Dermis microvascular lymphatic vessel endothelial cell (primary cell): ENCODE measurements around the gene GJA9. TPM values are rescaled to one million over a fixed set of nuclear protein-coding genes. Genes with fewer than 3 reads are reported as not detected.
"Not testable (repeated sequence)": the region's sequence is repeated elsewhere in the genome, so short reads cannot be mapped to it uniquely, and the experiment has no call there.

Experiments used
- DNase-seq, 2 donors: peaks; one replicate each; pipeline versions ENCODE4 v3.0.0 to v3.0.0-alpha.2; 2010; ENCODE audit warnings: low read depth in 2 of 2
- total RNA-seq: library from RNA; depleted of rRNA; stranded (reverse); fragments of >200 nt; gene quantifications from 2 replicates; pipeline ENCODE4 v1.2.1, GENCODE V29; 2014

Gene GJA9
- total RNA-seq, 1 donor from 2014 or later, result not detected

- peak; percentile 91 to 96 for DNase-seq
Observed at GRCh38 chr1:38873027-38873969, 8.1 kb downstream of the GJA9 start, which contains the start of gene MYCBP. Gene MYCBP (minus strand): TSS chr1:38873348. CDS start chr1:38873305, 43 bp downstream.

- peak in 1 of 2 donors; percentile 18 for DNase-seq
Observed at GRCh38 chr1:38872401-38873026, 8.9 kb downstream of the GJA9 start.

GRCh38 chr1:38870996-38871395 lies 10.4 kb downstream of the GJA9 start:
- no peak for DNase-seq

- DNase-seq, result no peak
Observed at GRCh38 chr1:38867208-38867607, 14.2 kb downstream of the GJA9 start.

- DNase-seq, result no peak
Observed at GRCh38 chr1:38865112-38865715, 16.2 kb downstream of the GJA9 start.

- DNase-seq, result no peak
Observed at GRCh38 chr1:38860454-38860795, 21.0 kb downstream of the GJA9 start.

- peak; percentile 93 to 99 for DNase-seq
Observed at GRCh38 chr1:38859561-38860453, 21.6 kb downstream of the GJA9 start, which contains the start of gene RRAGC. Gene RRAGC (minus strand): TSS chr1:38859772. CDS start chr1:38859646, 126 bp downstream.

GRCh38 chr1:38858833-38859560 lies 22.4 kb downstream of the GJA9 start:
- peak in 1 of 2 donors; percentile 62 for DNase-seq

- DNase-seq, result no peak
Observed at GRCh38 chr1:38852780-38853179, 28.6 kb downstream of the GJA9 start.

- no peak for DNase-seq
Observed at GRCh38 chr1:38848071-38848470, 33.3 kb downstream of the GJA9 start.

- DNase-seq, result no peak
Observed at GRCh38 chr1:38846210-38846609, 35.2 kb downstream of the GJA9 start.

- not testable (repeated sequence) for DNase-seq
Observed at GRCh38 chr1:38845088-38845487, 36.3 kb downstream of the GJA9 start.

- peak in 1 of 2 donors; percentile 41 for DNase-seq
Observed at GRCh38 chr1:38840281-38840680, 41.1 kb downstream of the GJA9 start.

- DNase-seq, result peak; percentile 81 to 83
Observed at GRCh38 chr1:38839363-38839762, 42.0 kb downstream of the GJA9 start.

- DNase-seq, result not testable (repeated sequence)
Observed at GRCh38 chr1:38836316-38836715, 45.1 kb downstream of the GJA9 start.

- peak; percentile 86 to 89 for DNase-seq
Observed at GRCh38 chr1:38834937-38835827, 46.2 kb downstream of the GJA9 start.

GRCh38 chr1:38834221-38834782 lies 47.1 kb downstream of the GJA9 start:
- DNase-seq, result no peak

GRCh38 chr1:38833146-38833545 lies 48.2 kb downstream of the GJA9 start:
- no peak for DNase-seq

GRCh38 chr1:38832370-38832734 lies 49.0 kb downstream of the GJA9 start:
- DNase-seq, result no peak
